ENCODE results near the gene PYY.
"Not testable (repeated sequence)": the region's sequence is repeated elsewhere in the genome, so short reads cannot be mapped to it uniquely, and the experiment has no call there.

Gene PYY

GRCh38 chr17:43939452-43939851 is 14.3 kb downstream of the PYY start:
- H2BK12ac ChIP-seq (ENCODE audit: low read length); H2AK5ac ChIP-seq (ENCODE audit: low read length); H3K18ac ChIP-seq (ENCODE audit: low read length); H3K79me1 ChIP-seq (ENCODE audit: low read length); H3K9ac ChIP-seq (ENCODE audit: low read length); H3K4me3 ChIP-seq (ENCODE audit: low read depth, low read length); H3K79me2 ChIP-seq (ENCODE audit: control insufficient read depth, insufficient read depth, low read length, poor library complexity); H3K4ac ChIP-seq (ENCODE audit: low read depth, low read length); H3K9me3 ChIP-seq (ENCODE audit: insufficient read depth, low read depth, low read length); H4K91ac ChIP-seq (ENCODE audit: low read depth, low read length); H3K4me2 ChIP-seq (ENCODE audit: low read length); H4K8ac ChIP-seq (ENCODE audit: low read depth, low read length); H3K4me1 ChIP-seq (ENCODE audit: control insufficient read depth in 1 of 2, insufficient read depth in 2 of 2, low read length in 2 of 2); H3K23ac ChIP-seq (ENCODE audit: low read length); H3K27me3 ChIP-seq (ENCODE audit: insufficient read depth, low read length); H3K14ac ChIP-seq (ENCODE audit: low read length); H3K36me3 ChIP-seq (ENCODE audit: control insufficient read depth in 1 of 2, insufficient read depth in 2 of 2, low read length in 2 of 2); H2BK120ac ChIP-seq (ENCODE audit: insufficient read depth, low read length, poor library complexity); H2AFZ ChIP-seq (ENCODE audit: insufficient read depth, low read length, poor library complexity); H4K12ac ChIP-seq (ENCODE audit: low read depth, low read length); H3K27ac ChIP-seq (ENCODE audit: low read depth, low read length); H2BK5ac ChIP-seq (ENCODE audit: low read depth, low read length, poor library complexity); DNase-seq: not testable (repeated sequence)
- WGBS (ENCODE audit: extremely low coverage, insufficient coverage, insufficient read length) = no CpG with 5 or more reads among the region's 3 CpGs

- Histone ChIP-seq H3K4me3 (ENCODE audit: low read depth, low read length) (no peak overlapping the region), H2AK5ac (ENCODE audit: low read length) (no peak overlapping the region), H3K79me1 (ENCODE audit: low read length) (no peaks in the 10 kb centered on the region)
These were observed 14.9 kb downstream of the PYY start for GRCh38 chr17:43938838-43939182.

GRCh38 chr17:43936434-43936833 is 17.3 kb downstream of the PYY start:
- H2AK5ac ChIP-seq (ENCODE audit: low read length) = no peak overlapping the region
- no peaks in the 10 kb centered on the region for H3K36me3 ChIP-seq (ENCODE audit: control insufficient read depth in 1 of 2, insufficient read depth in 2 of 2, low read length in 2 of 2)
- H3K9me3 ChIP-seq (ENCODE audit: insufficient read depth, low read depth, low read length) = peaks cover 5% of the 10 kb centered on the region
- no peaks in the 10 kb centered on the region for H3K79me2 ChIP-seq (ENCODE audit: control insufficient read depth, insufficient read depth, low read length, poor library complexity)
- no peak overlapping the region for H3K9ac ChIP-seq (ENCODE audit: low read length)
- H3K14ac ChIP-seq (ENCODE audit: low read length) = no peak overlapping the region
- no peak overlapping the region for H4K12ac ChIP-seq (ENCODE audit: low read depth, low read length)
- no peak overlapping the region for H3K18ac ChIP-seq (ENCODE audit: low read length)
- H2AFZ ChIP-seq (ENCODE audit: insufficient read depth, low read length, poor library complexity) = no peak overlapping the region
- H3K4me2 ChIP-seq (ENCODE audit: low read length) = no peak overlapping the region
- H3K23ac ChIP-seq (ENCODE audit: low read length) = no peak overlapping the region
- no peaks in the 10 kb centered on the region for H3K27me3 ChIP-seq (ENCODE audit: insufficient read depth, low read length)
- no CpG with 5 or more reads among the region's 3 CpGs for WGBS (ENCODE audit: extremely low coverage, insufficient coverage, insufficient read length)
- no peak for DNase-seq
- H2BK12ac ChIP-seq (ENCODE audit: low read length) = no peak overlapping the region
- peaks cover 4% of the 10 kb centered on the region in 2 experiments for H3K4me1 ChIP-seq (ENCODE audit: control insufficient read depth in 1 of 2, insufficient read depth in 2 of 2, low read length in 2 of 2)
- no peak overlapping the region for H3K4ac ChIP-seq (ENCODE audit: low read depth, low read length)
- no peak overlapping the region for H3K27ac ChIP-seq (ENCODE audit: low read depth, low read length)
- H2BK120ac ChIP-seq (ENCODE audit: insufficient read depth, low read length, poor library complexity) = no peak overlapping the region
- H3K4me3 ChIP-seq (ENCODE audit: low read depth, low read length) = no peak overlapping the region
- no peak overlapping the region for H4K8ac ChIP-seq (ENCODE audit: low read depth, low read length)
- H4K91ac ChIP-seq (ENCODE audit: low read depth, low read length) = no peak overlapping the region
- H3K79me1 ChIP-seq (ENCODE audit: low read length) = no peaks in the 10 kb centered on the region
- no peak overlapping the region for H2BK5ac ChIP-seq (ENCODE audit: low read depth, low read length, poor library complexity)

More at GRCh38 chr17:43938838-43939182, 14.9 kb downstream of the PYY start:
- WGBS (ENCODE audit: extremely low coverage, insufficient coverage, insufficient read length) = no CpG with 5 or more reads among the region's 6 CpGs
- Histone ChIP-seq H3K23ac (ENCODE audit: low read length) (no peak overlapping the region), H3K4ac (ENCODE audit: low read depth, low read length) (no peak overlapping the region), H2BK12ac (ENCODE audit: low read length) (no peak overlapping the region), H4K91ac (ENCODE audit: low read depth, low read length) (no peak overlapping the region), H3K4me2 (ENCODE audit: low read length) (no peak overlapping the region), H3K9ac (ENCODE audit: low read length) (no peak overlapping the region), H3K36me3 (ENCODE audit: control insufficient read depth in 1 of 2, insufficient read depth in 2 of 2, low read length in 2 of 2) (no peaks in the 10 kb centered on the region), H3K27ac (ENCODE audit: low read depth, low read length) (no peak overlapping the region), H2BK120ac (ENCODE audit: insufficient read depth, low read length, poor library complexity) (no peak overlapping the region), H4K8ac (ENCODE audit: low read depth, low read length) (no peak overlapping the region), H3K79me2 (ENCODE audit: control insufficient read depth, insufficient read depth, low read length, poor library complexity) (no peaks in the 10 kb centered on the region), H2AFZ (ENCODE audit: insufficient read depth, low read length, poor library complexity) (no peak overlapping the region), H3K14ac (ENCODE audit: low read length) (no peak overlapping the region), H3K27me3 (ENCODE audit: insufficient read depth, low read length) (no peaks in the 10 kb centered on the region), H3K4me1 (ENCODE audit: control insufficient read depth in 1 of 2, insufficient read depth in 2 of 2, low read length in 2 of 2) (peaks cover 4% of the 10 kb centered on the region in 2 experiments), H3K9me3 (ENCODE audit: insufficient read depth, low read depth, low read length) (peaks cover 5% of the 10 kb centered on the region), H4K12ac (ENCODE audit: low read depth, low read length) (no peak overlapping the region), H3K18ac (ENCODE audit: low read length) (no peak overlapping the region), H2BK5ac (ENCODE audit: low read depth, low read length, poor library complexity) (no peak overlapping the region)
- DNase-seq = no peak

- Histone ChIP-seq H3K23ac (ENCODE audit: low read length) (no peak overlapping the region), H2BK120ac (ENCODE audit: insufficient read depth, low read length, poor library complexity) (no peak overlapping the region), H3K27me3 (ENCODE audit: insufficient read depth, low read length) (no peaks in the 10 kb centered on the region), H3K4me1 (ENCODE audit: control insufficient read depth in 1 of 2, insufficient read depth in 2 of 2, low read length in 2 of 2) (peaks cover 4% of the 10 kb centered on the region in 2 experiments), H4K8ac (ENCODE audit: low read depth, low read length) (no peak overlapping the region), H2AK5ac (ENCODE audit: low read length) (no peak overlapping the region), H3K27ac (ENCODE audit: low read depth, low read length) (no peak overlapping the region), H2AFZ (ENCODE audit: insufficient read depth, low read length, poor library complexity) (no peak overlapping the region), H3K18ac (ENCODE audit: low read length) (no peak overlapping the region), H3K4me2 (ENCODE audit: low read length) (no peak overlapping the region), H3K79me2 (ENCODE audit: control insufficient read depth, insufficient read depth, low read length, poor library complexity) (no peaks in the 10 kb centered on the region), H3K4ac (ENCODE audit: low read depth, low read length) (no peak overlapping the region), H3K9me3 (ENCODE audit: insufficient read depth, low read depth, low read length) (peaks cover 5% of the 10 kb centered on the region), H2BK12ac (ENCODE audit: low read length) (no peak overlapping the region), H4K91ac (ENCODE audit: low read depth, low read length) (no peak overlapping the region), H3K4me3 (ENCODE audit: low read depth, low read length) (no peak overlapping the region), H3K79me1 (ENCODE audit: low read length) (no peaks in the 10 kb centered on the region), H4K12ac (ENCODE audit: low read depth, low read length) (no peak overlapping the region), H3K9ac (ENCODE audit: low read length) (no peak overlapping the region), H3K36me3 (ENCODE audit: control insufficient read depth in 1 of 2, insufficient read depth in 2 of 2, low read length in 2 of 2) (no peaks in the 10 kb centered on the region), H2BK5ac (ENCODE audit: low read depth, low read length, poor library complexity) (no peak overlapping the region), H3K14ac (ENCODE audit: low read length) (no peak overlapping the region)
- no peak for DNase-seq
- WGBS (ENCODE audit: extremely low coverage, insufficient coverage, insufficient read length) = no CpG with 5 or more reads among the region's 6 CpGs
These were observed 17.8 kb downstream of the PYY start for GRCh38 chr17:43935926-43936261.

All from trophoblast cell (in vitro differentiated cells and primary cell).